GM21529 (cell line): ENCODE results near the gene HAP1.
"Not testable (repeated sequence)": the region's sequence is repeated elsewhere in the genome, so short reads cannot be mapped to it uniquely, and the experiment has no call there.

Experiments used
- ATAC-seq: cut with Tn5 transposase; IDR thresholded peaks from one replicate; pipeline ENCODE4 v1.9.1; 2021; ENCODE audit not compliant: unreplicated experiment

HAP1 gene

DNA sequence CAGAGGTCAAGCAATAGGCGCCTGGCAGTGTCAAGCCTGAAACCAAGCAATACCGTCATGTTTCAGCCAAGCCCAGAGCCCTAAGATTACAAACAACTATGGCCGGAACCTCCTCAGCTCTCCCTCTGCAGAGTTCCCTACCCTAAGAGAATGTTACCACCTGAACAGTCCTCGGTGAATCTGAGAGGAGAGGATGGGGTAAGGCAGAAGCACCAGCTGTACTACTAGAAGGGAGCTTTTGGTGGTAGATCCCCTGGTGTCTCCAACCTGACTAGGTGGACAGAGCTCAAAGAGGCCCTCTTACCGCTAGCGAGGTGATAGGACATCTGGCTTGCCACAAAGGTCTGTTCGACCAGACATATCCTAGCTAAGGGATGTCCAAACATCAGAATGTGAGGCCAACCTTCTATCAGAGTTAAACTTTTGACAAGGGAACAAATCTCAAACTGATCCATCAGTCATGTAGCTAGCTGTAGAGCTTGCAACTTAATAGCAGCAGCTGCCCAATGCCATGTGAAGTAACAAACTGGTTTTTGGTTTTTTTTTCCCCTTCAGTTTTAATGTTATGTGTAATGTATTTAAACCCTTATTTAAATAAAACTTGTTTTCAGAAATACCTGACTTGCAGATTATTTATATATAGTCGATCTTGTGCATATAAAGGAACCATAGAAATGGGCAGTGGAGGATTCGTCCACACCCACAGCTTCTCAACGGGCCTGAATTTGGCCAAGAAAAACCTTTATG lies 43.2 kb downstream of the HAP1 start:
- ATAC-seq = no peak

DNA sequence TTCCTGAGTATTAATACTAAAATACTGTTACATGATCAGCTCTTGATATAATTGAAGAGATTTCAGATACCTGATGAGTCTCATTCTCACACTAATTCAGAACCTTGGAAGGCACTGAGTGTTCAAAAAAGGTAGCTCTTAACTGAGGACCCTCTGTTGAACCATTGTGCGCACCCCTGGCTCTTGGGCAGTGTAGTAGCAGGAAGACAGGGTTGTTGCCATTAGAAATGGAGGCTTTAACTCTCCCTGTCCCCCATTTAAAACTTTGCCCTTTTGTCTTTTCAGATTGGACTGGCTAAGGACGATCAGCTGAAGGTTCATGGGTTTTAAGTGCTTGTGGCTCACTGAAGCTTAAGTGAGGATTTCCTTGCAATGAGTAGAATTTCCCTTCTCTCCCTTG lies 43.9 kb downstream of the HAP1 start:
- no peak for ATAC-seq

DNA sequence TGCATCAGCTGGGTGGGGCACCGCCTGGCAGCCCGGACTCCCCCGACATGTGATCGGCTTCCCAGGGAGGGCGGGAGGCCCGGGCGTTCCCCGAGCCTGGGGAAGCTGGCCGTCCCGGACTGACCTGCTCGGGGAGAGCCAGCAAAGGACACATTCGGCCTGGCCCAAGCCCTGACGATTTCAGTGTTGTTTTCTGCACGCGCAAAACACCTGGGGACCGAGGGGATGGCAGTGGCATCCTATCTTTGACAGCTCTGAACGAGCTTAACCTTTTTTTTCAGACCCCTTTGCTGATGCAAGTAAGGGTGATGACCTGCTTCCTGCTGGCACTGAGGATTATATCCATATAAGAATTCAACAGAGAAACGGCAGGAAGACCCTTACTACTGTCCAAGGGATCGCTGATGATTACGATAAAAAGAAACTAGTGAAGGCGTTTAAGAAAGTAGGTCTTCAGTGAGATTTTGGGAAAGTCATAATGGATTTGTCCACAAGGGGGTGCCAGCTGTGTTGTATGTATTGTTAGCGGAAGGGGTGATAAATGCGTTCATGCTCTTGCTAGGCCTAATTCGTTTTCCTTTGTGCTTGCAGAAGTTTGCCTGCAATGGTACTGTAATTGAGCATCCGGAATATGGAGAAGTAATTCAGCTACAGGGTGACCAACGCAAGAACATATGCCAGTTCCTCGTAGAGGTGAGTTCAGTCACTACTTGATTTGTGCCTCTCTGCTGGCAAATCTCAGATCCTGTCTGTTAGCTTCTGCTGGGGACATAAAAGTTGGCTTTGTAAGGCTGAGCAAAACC lies 44.7 kb downstream of the HAP1 start:
- no peak for ATAC-seq

DNA sequence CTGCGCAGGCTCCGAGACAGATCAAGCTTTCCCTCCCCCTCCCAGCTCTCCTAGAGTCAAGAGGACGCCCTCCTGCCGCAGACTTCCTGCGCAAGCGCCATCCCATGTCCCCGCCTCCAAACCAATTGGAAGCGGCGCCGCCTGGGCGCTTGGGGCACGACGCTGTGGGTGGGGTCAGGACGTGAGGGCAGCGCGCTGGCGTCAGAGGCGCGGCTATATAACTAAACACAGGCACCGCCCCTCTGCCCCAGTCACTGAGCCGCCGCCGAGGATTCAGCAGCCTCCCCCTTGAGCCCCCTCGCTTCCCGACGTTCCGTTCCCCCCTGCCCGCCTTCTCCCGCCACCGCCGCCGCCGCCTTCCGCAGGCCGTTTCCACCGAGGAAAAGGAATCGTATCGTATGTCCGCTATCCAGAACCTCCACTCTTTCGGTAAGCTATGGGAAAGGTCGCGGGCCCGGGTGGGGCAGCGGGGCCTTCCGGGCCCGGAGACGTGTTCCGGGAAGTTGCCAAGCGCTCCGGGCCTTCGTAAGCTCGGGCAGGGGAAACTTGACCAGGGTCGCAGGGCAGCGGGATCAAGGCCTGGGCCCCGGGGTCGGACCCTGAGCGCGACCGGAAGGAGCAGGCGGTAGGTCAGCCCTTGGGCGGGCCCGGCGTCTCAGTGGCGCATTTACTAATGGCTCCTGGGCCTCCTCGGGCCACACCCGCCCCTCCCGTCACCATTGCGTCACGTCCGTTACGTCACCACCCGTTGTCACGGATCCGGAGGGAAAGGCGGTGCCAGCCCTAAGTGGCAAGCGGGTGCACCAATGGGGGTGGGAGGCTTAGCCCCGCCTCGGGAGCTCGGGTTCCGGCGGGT lies 45.6 kb downstream of the HAP1 start, which contains the start of gene EIF1:
Gene EIF1, plus strand, starts transcription at position 245 of the 856 bp plus-strand sequence. Its CDS starts 154 bp downstream, at position 399.
- ATAC-seq = peak; percentile 66

DNA sequence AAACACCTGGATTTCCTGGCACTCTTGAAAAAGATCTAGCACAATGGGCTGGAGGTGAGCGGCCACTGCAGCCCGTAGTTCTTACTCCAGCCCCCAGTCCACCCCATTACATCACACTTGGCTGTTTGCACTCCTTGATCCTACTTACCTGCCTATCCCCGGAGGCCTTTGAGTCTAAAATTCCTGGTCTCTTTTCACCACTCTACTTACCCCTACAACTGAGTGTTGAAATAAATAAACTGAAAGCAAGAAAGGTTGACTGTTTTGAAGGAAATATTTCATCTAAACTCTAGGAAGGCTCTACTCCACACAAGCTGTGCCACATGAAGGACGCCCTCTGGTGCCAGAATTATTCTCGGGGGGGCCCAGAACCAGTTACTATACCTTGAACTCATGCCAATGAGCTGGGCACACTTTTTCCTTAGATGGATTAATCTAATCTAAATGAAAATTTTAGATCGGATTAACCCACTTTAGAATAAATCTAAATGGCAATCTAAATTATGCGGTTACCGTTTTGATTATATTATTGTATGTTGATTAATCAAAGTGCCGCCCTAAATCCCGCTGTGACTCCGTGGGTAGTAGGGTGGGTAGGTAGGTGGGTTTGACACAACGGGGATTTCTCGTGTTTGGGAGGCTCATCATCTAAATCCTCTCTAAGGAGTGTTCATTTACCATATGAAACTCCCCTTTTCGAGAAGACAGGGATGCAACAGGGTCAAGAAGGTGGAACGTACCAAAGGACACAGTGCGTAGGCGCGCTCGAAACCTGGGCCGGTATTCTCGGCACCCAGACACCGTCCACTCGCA lies 46.4 kb downstream of the HAP1 start:
- ATAC-seq = no peak

DNA sequence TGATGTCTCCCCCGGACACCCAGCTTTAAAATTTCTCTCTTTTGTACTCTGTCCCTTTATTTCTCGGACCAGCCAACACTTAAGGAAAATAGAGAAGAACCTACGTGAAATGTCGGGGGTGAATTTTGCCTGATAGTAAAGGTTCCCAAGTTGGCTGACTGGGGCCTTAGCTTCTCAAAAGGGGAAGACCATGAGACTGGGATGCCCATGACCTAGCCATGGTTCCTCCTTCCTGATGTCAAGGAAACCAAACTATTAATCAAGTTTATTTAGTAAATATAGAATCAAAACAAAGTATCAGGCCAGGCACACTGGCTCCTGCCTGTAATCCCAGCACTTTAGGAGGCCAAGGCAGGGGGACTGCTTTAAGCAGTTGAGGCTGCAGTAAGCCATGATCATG lies 48.2 kb downstream of the HAP1 start:
- ATAC-seq = no peak

DNA sequence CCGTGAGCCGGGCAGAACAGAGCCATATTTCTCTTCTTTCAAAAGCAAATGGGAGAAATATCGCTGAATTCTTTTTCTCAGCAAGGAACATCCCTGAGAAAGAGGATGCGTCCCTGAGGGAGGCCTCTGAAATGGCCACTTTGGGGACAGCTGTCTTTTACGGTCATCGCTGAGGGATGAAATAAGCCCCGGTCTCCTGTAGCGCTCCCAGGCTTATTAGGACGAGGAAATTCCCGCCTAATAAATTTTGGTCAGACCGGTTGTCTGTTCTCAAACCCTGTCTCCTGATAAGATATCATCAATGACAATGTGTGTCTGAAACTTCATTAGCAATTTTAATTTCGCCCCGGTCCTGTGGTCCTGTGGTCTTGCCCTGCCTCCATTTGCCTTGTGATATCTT lies 48.7 kb downstream of the HAP1 start:
- not testable (repeated sequence) for ATAC-seq

DNA sequence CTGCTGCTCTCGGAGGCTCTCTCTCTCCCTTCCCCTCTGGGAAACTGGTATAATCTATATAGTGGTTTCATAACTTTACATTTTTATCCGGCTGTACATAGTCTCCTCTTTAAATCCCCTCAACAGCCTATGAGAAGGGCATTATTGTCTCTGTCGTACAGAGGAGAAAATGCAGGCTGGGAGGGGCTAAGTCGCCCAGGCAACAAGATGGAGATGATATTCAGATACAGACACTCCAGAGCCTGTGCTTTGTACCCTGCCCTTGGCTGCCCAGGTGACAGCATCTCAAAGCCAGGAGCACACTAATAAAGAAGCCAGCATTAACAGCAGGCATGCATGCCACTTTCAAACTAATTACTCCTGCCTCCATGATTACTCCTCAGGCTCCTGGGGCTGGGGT lies 50.4 kb downstream of the HAP1 start:
- ATAC-seq = no peak

DNA sequence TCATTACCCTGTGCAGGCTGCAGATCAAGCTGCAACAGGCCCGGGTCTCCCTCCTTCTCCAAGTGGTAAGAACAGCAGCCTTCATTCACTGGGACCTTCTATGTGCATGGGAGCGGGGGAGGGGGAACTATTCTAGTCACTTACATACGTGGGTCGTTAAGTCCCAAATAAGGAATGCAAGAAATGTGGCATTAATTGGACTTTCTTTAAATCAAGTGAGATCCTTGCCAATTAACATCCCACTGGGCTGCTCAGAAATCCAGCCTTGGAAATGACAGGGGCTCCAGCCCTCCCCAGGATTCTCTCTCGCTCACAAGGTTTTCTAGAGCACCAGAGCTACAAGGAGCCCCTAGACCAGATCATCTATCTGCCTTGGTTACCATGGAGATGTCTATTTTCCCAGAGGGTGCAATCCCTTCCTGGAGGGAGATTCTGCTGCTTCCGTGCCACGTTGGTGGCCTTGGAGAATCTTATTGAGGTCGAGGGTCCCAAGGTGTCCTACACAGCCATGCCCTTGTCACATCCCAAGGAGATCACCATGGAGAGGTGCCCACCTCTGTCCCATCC lies 50.9 kb downstream of the HAP1 start:
- no peak for ATAC-seq

DNA sequence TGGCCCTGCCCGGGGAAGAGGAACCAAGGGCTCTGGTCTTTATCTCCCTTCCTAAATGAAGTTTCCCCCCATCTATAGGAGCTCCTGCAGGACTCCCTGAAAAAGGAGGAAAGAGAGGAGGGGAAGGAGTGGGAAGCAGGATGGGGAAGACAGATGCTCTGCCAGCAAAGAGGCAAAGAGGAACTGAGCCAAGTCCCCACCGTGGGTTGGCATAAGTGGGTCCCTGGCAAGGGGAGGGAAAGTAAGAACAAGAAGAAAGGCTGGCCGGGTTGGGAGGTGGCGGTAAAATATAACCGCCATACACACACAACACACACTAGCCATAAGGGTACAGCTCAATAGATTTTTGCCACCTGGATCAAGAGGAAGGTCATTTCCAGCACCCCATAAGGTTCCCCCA lies 51.8 kb downstream of the HAP1 start:
- no peak for ATAC-seq

DNA sequence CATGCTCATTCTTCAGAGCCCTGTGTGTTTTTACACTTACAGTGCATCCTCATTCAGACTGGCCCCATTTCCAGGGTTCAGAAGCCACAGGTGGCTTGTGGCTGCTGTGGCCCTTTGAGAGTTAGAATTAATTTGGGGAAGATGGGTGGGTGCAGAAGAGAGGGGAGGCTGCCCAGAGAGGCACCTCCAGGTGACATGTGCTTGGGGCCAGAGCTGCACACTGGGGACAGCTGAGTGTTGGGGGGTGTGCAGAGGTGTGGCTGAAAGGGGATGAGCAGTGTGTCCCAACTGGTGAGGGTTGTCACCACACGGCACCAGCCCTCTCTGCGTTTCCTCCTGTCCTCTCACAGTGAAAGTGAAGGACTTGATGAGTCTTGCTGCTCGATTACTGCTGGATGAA lies 52.7 kb downstream of the HAP1 start:
- ATAC-seq = no peak

DNA sequence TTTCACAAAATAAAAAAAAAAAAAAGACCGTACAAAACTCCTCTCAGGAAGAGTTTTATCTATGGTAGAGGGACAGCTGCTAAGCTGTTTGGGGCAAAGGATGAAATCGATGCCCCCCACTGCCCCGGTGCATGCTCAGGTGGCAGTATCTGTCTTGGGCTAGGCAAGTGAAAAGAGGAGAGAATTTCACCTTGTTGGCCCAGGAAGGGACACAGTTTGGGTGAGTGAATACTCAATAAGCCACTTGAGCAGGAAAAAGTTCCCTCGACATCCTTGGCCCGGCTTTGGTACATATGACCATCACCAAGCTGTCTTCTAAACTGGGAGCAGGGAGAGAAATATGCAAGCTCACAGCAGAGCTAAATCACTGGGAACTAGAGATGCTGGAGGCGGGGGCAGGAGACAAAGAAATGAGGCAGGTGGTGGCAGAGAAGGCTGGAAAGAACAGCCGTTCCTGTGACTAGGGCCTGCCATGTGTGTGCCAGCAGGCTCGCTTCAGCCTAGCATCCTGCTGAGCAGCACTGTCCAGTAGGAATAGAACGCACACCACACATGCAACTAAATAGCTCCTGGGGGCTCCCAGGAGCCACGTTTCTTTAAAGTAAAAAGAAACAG lies 53.9 kb downstream of the HAP1 start:
- no peak for ATAC-seq

DNA sequence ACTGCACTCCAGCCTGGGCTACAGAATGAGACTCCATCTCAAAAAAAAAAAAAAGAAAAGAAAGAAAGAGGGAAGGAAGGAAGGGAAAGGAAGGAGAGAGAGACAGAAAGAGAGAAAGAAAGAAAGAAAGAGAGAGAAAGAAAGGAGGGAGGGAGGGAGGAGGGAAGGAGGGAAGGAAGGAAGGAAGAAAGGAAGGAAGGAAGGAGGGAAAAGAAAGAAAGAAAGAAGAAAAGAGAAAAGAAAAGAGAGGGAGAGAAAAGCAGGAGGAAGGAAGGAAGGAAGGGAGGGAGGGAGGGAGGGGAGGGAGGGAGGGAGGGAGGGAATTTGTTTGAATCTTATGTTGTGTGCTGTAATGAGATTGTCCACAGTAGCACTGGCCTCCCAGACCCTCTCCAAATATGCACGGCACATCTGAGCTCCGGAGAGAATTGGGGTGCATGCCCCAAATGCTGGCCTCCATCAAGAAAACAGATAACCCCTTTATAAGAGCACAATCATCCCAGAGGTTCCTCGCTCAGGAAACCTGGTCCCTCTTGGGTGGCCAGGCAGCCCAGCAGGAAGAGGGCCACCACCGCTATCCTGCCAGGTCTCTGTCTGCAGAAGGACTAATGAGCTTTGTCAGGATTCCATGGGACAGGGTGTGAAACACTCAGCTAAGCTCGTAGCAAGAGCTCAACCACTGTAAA lies 54.6 kb downstream of the HAP1 start:
- no peak for ATAC-seq

DNA sequence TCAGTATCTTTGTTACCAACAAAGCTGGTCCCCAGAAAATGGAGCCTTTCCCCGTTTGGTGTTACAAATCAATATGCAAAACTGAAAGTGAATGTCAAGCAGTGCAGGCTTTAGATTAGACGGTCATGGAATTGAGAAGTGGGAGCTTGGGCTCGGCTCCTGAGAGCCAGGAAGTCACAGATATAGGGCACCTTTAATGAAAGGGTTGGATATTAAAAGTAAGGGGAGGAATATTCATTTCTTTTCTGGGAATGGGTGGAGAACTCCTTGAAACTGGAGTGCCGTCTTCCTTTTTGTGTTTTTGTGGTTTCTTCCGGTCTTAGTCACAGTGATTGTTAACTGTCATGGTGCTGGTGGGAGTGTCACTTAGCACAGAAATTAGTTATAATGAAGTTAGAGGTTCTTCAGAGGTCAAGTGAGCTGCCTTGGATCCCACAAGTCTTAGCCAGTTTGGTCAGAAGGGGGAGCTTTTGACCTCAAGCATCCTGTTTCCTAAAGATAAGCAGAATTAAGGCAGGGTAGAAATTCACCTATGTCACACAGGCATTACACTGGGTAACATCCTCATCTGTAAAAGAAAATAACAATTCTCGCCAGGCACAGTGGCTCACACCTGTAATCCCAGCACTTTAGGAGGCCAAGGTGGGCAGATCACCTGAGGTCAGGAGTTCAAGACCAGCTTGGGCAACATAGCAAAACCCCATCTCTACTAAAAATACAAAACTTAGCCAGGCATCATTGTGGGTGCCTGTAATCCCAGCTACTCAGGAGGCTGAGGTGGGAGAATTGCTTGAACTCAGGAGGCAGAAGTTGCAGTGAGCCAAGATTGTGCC lies 55.3 kb downstream of the HAP1 start:
- peak; percentile 66 for ATAC-seq

DNA sequence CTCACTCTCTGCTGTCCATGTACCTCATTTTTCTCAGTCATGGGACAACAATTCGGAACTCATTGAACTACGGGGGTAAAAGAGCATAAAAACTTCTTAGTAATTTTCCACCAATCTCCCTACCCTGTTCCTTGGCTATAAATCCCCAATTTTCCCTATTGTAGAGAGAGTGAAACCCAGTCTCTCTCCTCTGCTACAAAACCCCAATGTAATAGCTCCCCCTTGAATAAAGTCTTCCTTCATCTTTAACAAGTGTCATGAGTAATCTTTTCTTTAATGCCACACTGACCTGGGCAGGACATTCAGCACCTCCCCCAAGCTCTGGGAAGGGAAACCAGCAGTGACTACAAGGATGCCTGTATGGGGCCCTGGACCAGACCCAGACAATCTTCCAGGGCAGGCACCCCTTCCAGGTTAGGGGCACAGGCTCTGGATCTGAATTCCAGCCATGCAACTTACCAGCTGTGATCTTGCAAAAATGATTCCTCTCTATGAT lies 56.0 kb downstream of the HAP1 start:
- ATAC-seq = peak; percentile 19

DNA sequence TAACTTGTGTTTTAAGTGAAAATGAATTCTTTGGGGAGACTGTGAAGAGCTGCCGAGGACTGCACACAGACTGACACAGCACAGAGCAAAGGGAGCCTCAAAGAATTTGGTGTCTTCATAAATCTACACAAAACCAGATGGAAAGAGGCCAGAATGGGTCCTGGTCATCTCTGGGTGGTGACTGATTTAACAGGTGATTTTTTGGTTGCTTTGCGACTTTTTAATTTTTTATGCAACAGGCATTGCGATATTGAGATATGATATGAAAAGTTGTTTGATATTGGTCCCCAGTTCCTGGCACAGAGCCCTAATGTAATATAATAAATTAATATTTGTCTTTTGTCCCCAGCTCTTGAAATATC lies 58.4 kb downstream of the HAP1 start:
- ATAC-seq = no peak

DNA sequence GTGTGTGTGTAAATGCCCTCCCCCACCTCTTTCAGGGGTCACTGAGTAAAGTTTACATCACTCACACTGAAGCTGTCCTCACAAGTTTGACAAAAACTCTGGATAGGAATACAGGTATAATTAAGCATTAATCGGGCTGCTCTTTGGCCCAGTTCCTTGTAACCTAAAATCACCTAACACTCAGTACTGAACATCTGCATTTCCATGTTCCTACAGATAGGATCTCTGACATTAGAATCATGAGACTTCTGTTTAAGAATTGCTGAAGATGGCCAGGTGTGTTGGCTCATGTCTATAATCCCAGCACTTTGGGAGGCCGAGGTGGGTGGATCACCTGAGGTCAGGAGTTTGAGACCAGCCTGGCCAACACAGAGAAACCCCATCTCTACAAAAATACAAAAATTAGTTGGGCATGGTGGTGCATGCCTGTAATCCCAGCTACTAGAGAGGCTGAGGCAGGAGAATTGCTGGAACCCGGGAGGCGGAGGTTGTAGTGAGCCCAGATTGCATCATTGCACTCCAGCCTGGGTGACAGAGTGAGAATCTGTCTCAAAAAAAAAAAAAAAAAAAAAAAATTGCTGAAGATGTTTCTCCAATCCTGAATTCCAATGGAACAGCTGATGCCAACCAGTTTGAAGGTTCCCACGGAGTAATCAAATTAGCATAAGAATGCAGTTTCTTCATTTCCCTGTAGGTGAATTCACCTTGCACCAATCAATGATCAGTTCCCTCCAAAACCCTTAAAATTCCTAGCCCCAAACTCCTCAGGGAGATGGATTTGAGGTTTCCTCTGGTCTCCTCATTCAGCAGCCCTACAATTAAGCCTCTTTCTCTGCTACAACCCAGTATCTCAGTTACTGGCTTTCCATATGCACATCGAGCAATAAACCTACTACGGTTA lies 59.0 kb downstream of the HAP1 start:
- ATAC-seq = not testable (repeated sequence)
